Ishikawa (cell line): ENCODE results near the gene RNF223.

Source experiments
- CEBPB ChIP-seq: IDR thresholded peaks from 2 replicates; pipeline ENCODE4 v1.6.1; 2012
- CREB1 ChIP-seq: IDR thresholded peaks from 2 replicates; pipeline ENCODE4 v1.6.1; 2012; ENCODE audit warnings: low read depth
- EGR1 ChIP-seq: IDR thresholded peaks from 2 replicates; pipeline ENCODE4 v1.6.1; 2012
- EP300 ChIP-seq: IDR thresholded peaks from 2 replicates; pipeline ENCODE4 v1.6.1; 2012; ENCODE audit warnings: borderline replicate concordance
- FOXM1 ChIP-seq: IDR thresholded peaks from 2 replicates; pipeline ENCODE4 v1.6.1; 2012; ENCODE audit warnings: low read depth, borderline replicate concordance
- MAX ChIP-seq: IDR thresholded peaks from 2 replicates; pipeline ENCODE4 v1.6.1; 2012
- NFIC ChIP-seq: IDR thresholded peaks from 2 replicates; pipeline ENCODE4 v1.6.1; 2012
- RAD21 ChIP-seq: IDR thresholded peaks from 2 replicates; pipeline ENCODE4 v1.6.1; 2012; ENCODE audit warnings: low read depth
- REST ChIP-seq: IDR thresholded peaks from 2 replicates; pipeline ENCODE4 v1.6.1; 2012; ENCODE audit warnings: low read depth, mild to moderate bottlenecking
- TAF1 ChIP-seq: IDR thresholded peaks from 2 replicates; pipeline ENCODE4 v1.6.1; 2012; ENCODE audit warnings: low read depth, mild to moderate bottlenecking
- TCF12 ChIP-seq: IDR thresholded peaks from 2 replicates; pipeline ENCODE4 v1.6.1; 2012; ENCODE audit warnings: low read depth
- TEAD4 ChIP-seq: IDR thresholded peaks from 2 replicates; pipeline ENCODE4 v1.6.1; 2012
- USF1 ChIP-seq: IDR thresholded peaks from 2 replicates; pipeline ENCODE4 v1.6.1; 2012
- YY1 ChIP-seq: IDR thresholded peaks from 2 replicates; pipeline ENCODE4 v1.6.1; 2012; ENCODE audit warnings: low read depth
- ZBTB7A ChIP-seq: IDR thresholded peaks from 2 replicates; pipeline ENCODE4 v1.6.1; 2012; ENCODE audit warnings: low read depth

Gene RNF223

GRCh38 chr1:1100296-1100695 lies 26.2 kb upstream of the RNF223 start:
- TF ChIP-seq RAD21, result no peak
- no peak for TF ChIP-seq NFIC

DNA sequence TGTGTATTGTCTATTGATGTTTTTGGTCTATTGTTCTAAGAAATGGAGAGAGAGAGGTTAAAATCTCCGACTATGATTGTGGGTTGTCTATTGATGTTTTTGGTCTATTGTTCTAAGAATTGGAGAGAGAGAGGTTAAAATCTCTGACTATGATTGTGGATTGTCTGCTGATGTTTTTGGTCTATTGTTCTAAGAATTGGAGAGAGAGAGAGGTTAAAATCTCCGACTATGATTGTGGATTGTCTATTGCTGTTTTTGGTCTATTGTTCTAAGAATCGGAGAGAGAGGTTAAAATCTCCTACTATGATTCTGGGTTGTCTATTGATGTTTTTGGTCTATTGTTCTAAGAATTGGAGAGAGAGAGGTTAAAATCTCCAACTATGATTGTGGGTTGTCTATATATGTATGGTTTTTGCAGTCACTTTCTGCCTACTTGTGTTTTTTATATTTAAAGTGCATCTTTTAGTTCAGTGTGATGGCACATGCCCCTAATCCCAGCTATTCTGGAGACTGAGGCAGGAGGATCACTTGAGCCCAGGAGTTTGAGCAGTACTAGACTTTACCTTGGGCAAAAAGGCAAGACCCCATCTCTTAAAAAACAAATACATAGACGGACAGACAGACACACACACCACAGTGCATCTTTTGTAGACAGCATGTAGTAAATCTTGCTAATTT lies 25.5 kb upstream of the RNF223 start:
- TF ChIP-seq TEAD4, result no peak
- TF ChIP-seq USF1, result no peak
- TF ChIP-seq TAF1, result no peak
- TF ChIP-seq TCF12, result no peak

GRCh38 chr1:1098681-1099421 lies 24.7 kb upstream of the RNF223 start:
- TF ChIP-seq TEAD4, result no peak
- TF ChIP-seq EP300, result no peak
- no peak for TF ChIP-seq CEBPB
- TF ChIP-seq NFIC, result no peak
- no peak for TF ChIP-seq ZBTB7A
- TF ChIP-seq TCF12, result no peak
- TF ChIP-seq TAF1, result no peak
- no peak for TF ChIP-seq RAD21
- no peak for TF ChIP-seq CREB1
- TF ChIP-seq REST, result no peak
- TF ChIP-seq FOXM1, result no peak
- no peak for TF ChIP-seq YY1
- no peak for TF ChIP-seq MAX
- no peak for TF ChIP-seq EGR1

DNA sequence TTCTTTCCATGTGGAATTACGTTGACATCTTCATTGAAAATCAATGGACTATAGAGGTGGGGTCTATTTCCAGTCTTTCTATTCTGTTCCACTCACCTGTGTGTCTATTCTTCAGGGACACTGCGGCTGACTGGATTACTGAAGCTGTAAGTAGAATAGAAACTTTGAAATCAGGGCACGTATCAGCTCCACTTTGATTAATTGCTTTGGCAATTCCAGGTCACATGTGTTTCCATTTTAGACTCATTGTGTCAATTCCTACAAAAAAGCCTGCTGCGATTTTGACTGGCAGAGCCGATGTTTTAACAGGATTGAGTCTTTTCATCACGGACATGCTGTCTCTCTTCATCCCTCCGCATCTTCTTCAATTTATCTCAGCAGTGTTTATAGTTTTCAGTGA lies 20.9 kb upstream of the RNF223 start:
- TF ChIP-seq RAD21 (no peak), CREB1 (no peak), EGR1 (no peak), FOXM1 (no peak), ZBTB7A (no peak), MAX (no peak), TCF12 (no peak)

DNA sequence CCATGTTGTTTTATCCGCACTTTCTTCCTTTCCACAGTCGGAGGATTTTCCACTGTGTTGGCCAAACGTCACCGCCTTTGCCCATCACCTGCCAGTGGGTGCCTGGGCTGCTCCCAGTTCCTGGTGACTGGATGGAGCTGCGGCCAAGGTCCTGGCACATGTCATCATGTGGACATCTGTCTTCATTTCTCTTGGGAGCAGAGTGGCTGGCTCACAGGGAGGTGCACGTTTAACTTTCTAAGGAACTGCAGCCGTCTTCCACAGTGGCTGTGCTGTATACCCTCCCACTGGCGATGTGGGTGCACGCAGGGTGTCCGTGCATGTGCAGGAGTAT lies 19.5 kb upstream of the RNF223 start:
- TF ChIP-seq TCF12 (no peak), EGR1 (no peak), FOXM1 (no peak), REST (no peak)

- TF ChIP-seq REST, result no peak
- no peak for TF ChIP-seq TEAD4
- TF ChIP-seq MAX, result no peak
- no peak for TF ChIP-seq TAF1
- TF ChIP-seq YY1, result no peak
- no peak for TF ChIP-seq EP300
- no peak for TF ChIP-seq USF1
- no peak for TF ChIP-seq RAD21
- TF ChIP-seq NFIC, result no peak
- TF ChIP-seq ZBTB7A, result no peak
- no peak for TF ChIP-seq CREB1
- no peak for TF ChIP-seq CEBPB
- TF ChIP-seq FOXM1, result no peak
- no peak for TF ChIP-seq EGR1
These were observed 18.9 kb upstream of the RNF223 start for GRCh38 chr1:1092894-1093609.
